Left ventricle myocardium inferior (tissue), 1 donor: ENCODE data around the gene ORAI2. TPM values are rescaled to one million over a fixed set of nuclear protein-coding genes. Genes with fewer than 3 reads are reported as not detected.

Experiments
- DNase-seq: peaks from one replicate; pipeline ENCODE4 v3.0.0-alpha.2; 2020
- H3K27ac ChIP-seq: fragments of 200-600 bp; replicated peaks from 2 replicates; pipeline ENCODE4 v1.8.0; 2021
- H3K27me3 ChIP-seq: fragments of 200-600 bp; 2 replicates; pipeline ENCODE4 v1.8.0; 2021; ENCODE audit warnings: low read depth
- H3K36me3 ChIP-seq: fragments of 200-600 bp; 2 replicates; pipeline ENCODE4 v1.8.0; 2021
- H3K4me1 ChIP-seq: fragments of 200-600 bp; 2 replicates; pipeline ENCODE4 v1.8.0; 2021
- H3K4me3 ChIP-seq: fragments of 200-600 bp; 2 replicates; pipeline ENCODE4 v1.8.0; 2021; ENCODE audit warnings: mild to moderate bottlenecking, moderate library complexity
- H3K9me3 ChIP-seq: fragments of 200-600 bp; replicated peaks from 2 replicates; pipeline ENCODE4 v1.8.0; 2021
- intact Hi-C: fragments of 100-400 bp; cut with micrococcal nuclease; formaldehyde crosslinking; loops from one replicate; pipeline ENCODE4 v1.11.0; 2022
- total RNA-seq: library from RNA; stranded (reverse); fragmentation: NEBNext Ultra II Directional; extraction: Animal tissue kit (Norgen Biotek cat#: 25700); gene quantifications from one replicate; pipeline ENCODE4 v1.2.1, GENCODE V29; 2021
- TF ChIP-seq, protein P1 (sequence below): fragments of 200-600 bp; IDR thresholded peaks from 2 replicates; pipeline ENCODE4 v1.8.0; 2021; ENCODE audit warnings: antibody characterized with exemption, mild to moderate bottlenecking, borderline replicate concordance
- donor health status: DM: no; HTN: yes; CAD: no; lungs with severe emphysema.

The ORAI2 gene
- total RNA-seq, 1 donor from 2014 or later, result 2.6 TPM

DNA sequence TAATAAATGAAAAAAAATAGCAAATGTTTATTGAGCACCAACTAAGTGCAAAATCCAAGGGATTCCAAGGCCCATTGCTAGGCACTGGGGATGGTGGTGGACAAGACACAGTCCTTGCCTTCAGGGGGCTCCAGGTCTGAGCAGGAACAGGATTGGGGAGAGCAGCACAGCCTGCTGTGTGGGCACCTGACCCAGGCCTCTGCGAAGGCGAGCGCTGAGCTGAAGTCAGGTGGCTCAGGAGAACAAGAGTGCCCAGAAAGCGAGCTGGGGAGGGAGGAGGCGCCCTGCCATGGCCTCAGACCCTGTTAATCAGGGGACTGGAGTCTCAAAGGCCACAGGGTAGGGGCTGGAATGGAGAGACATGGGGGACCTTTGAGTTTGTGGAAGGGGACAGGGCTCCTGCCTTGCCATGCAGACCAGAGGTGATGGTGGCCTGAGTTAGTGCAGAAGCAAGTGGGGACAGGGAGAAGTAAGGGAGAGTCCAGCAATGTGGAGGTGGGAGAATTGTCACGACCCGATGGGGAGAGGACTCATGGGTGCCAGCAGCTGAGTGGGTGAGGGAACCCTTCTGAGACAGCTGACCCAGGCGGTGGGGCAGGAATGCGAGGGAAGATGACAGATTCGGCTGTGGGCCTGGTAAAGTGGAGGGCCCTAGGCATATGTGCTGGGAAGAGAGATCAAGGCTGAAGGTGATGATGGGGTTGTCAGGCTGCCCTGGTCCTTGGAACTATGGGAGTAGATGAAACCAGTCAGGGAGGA lies 4.1 kb upstream of the ORAI2 start:
- TF ChIP-seq, protein P1, sequence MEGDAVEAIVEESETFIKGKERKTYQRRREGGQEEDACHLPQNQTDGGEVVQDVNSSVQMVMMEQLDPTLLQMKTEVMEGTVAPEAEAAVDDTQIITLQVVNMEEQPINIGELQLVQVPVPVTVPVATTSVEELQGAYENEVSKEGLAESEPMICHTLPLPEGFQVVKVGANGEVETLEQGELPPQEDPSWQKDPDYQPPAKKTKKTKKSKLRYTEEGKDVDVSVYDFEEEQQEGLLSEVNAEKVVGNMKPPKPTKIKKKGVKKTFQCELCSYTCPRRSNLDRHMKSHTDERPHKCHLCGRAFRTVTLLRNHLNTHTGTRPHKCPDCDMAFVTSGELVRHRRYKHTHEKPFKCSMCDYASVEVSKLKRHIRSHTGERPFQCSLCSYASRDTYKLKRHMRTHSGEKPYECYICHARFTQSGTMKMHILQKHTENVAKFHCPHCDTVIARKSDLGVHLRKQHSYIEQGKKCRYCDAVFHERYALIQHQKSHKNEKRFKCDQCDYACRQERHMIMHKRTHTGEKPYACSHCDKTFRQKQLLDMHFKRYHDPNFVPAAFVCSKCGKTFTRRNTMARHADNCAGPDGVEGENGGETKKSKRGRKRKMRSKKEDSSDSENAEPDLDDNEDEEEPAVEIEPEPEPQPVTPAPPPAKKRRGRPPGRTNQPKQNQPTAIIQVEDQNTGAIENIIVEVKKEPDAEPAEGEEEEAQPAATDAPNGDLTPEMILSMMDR, result no peak
- Histone ChIP-seq H3K27ac (no peak overlapping the region), H3K4me1 (peaks cover 17% of the 10 kb centered on the region), H3K4me3 (no peak overlapping the region), H3K9me3 (no peaks in the 10 kb centered on the region), H3K27me3 (no peaks in the 10 kb centered on the region), H3K36me3 (peaks cover 35% of the 10 kb centered on the region)
- intact Hi-C loops, result no loop called here
- DNase-seq, result no peak

DNA sequence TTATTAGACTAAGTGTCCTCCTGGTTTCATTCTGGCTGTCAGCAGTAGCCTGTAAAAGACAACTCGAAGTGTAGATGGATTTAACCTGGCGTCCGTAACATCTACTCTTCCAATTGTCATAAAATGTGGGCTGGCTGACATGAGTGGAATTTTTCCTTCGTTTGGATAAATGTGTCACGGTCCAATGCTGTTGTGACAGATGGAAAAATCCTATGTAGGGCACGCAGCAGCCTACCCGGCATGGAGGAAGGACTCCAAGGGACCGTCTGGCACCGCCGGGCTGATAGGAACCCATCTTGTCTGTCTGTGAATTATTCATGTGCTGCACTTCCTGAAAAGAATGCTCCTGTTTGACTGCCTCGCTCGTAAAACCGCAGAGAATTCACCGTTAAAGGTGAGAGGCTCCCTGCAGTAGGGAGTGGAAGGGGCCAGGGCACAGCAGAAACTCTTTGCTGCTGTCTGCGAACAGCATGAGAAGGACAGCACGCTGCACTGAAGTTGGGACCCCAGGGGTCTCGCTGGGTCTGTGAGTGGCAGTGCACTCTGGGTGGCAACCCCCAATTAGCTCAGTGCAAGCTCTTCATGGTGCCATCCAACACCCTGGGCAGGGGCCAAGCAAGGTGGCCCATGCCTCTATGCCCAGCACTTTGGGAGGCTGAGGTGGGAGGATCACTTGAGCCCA lies 1.6 kb upstream of the ORAI2 start:
- Histone ChIP-seq H3K27me3 (no peaks in the 10 kb centered on the region), H3K4me1 (peaks cover 22% of the 10 kb centered on the region), H3K9me3 (no peaks in the 10 kb centered on the region), H3K4me3 (no peak overlapping the region), H3K36me3 (peaks cover 11% of the 10 kb centered on the region), H3K27ac (no peak overlapping the region)
- intact Hi-C loops, result no loop called here
- TF ChIP-seq, protein P1, result no peak
- no peak for DNase-seq

DNA sequence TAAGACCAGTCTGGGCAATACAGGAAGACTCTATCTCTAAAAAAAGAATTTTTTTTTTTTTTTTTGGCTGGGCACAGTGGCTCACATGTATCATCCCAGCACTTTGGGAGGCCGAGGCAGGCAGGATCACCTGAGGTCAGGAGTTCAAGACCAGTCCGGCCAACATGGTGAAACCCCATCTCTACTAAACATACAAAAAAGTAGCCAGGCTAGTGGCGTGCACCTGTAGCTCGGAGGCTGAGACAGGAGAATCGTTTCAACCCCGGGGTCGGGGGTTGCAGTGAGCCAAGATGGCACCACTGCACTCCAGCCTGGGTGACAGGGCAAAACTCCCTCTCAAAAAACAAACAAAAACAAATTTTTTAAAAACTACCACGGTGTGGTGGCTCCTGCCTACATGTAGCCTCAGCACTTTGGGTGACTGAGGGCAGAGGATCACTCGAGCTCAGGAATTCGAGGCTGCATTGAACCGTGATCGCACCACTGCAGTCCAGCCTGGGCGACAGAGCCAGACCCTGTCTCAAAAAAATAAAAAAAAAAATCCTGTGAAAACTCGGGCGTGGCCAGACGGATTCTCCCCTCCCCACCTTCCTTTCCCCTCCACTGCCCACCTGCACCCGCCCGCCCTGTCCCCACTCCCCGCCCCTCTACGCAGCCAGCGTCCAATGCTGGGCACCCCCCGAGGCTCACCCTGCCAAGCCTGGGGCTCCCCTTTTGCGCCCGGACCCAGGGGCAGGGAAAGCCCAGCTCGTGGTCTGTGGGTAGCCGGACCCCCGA lies 745 bp upstream of the ORAI2 start:
- no peak for DNase-seq
- peaks cover 22% of the 10 kb centered on the region for H3K4me1 ChIP-seq
- intact Hi-C loops, result no loop called here
- peak overlapping the region; percentile 77 for H3K27ac ChIP-seq
- peak overlapping the region; percentile 89 for H3K4me3 ChIP-seq
- H3K36me3 ChIP-seq, result peaks cover 2% of the 10 kb centered on the region
- H3K27me3 ChIP-seq, result no peaks in the 10 kb centered on the region
- TF ChIP-seq, protein P1, result no peak
- no peaks in the 10 kb centered on the region for H3K9me3 ChIP-seq

DNA sequence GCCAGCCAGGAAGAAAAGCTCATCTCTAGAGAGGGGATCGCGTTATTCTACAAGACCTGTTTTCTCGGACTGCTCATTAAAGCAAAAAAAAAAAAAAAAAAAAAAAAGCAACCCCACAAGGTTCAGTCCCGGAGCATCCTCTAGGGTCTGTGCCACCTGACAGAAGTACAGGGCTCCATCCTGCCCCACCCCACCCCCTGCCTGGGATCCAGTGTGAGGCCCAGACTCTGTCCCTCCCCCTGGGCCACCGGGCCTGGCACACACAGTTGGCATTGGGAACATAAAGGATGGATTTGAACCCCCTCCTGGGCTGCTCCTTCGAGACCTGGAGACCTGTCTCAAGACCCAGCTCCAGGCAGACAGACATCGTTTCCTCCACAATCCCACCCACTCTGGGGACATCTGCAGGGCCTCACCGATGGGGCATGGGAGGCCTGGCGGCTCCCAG lies 688 bp downstream of the ORAI2 start:
- no peak for DNase-seq
- peak overlapping the region; percentile 89 for H3K4me3 ChIP-seq
- intact Hi-C loops, result no loop called here
- TF ChIP-seq, protein P1, result no peak
- H3K9me3 ChIP-seq, result no peaks in the 10 kb centered on the region
- no peaks in the 10 kb centered on the region for H3K27me3 ChIP-seq
- no peaks in the 10 kb centered on the region for H3K36me3 ChIP-seq
- H3K27ac ChIP-seq, result peak overlapping the region; percentile 77
- peaks cover 22% of the 10 kb centered on the region for H3K4me1 ChIP-seq

DNA sequence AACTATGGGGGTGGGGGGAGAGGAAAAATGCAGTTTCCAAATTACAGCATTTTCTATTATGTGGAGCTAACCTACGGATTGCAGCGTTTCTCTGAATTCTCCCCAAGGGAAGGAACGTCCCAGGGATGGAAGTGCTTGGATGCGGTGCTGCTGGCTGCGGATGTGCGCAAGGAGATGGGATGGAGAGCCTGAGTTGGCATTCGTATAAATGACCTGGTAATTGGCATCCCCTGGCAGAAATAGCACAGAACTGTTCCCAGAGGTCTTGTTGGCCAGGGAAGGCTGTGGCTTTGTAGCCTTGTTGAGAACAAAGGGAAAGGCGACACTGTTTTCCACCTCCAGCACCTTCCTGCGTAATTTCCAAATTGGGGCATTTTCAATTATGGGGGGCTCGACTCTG lies 2.7 kb downstream of the ORAI2 start:
- H3K9me3 ChIP-seq, result no peaks in the 10 kb centered on the region
- no peak for DNase-seq
- H3K27ac ChIP-seq, result no peak overlapping the region
- H3K36me3 ChIP-seq, result no peaks in the 10 kb centered on the region
- TF ChIP-seq, protein P1, result no peak
- no peaks in the 10 kb centered on the region for H3K27me3 ChIP-seq
- peaks cover 36% of the 10 kb centered on the region for H3K4me1 ChIP-seq
- intact Hi-C loops, result no loop called here
- H3K4me3 ChIP-seq, result no peak overlapping the region
